H1 (cell line): Measurements from ENCODE around the gene GATAD2B. TPM values are rescaled to one million over a fixed set of nuclear protein-coding genes. Genes with fewer than 3 reads are reported as not detected.

Experiments
- CTCF ChIA-PET: fragments of 300-600 bp; sonication (Branson Sonifier 250); formaldehyde crosslinking; loops from one replicate; lab custom pipeline; 2021; ENCODE audit not compliant: partially characterized antibody; lab: Charles Lee
- POLR2A ChIA-PET: fragments of 300-600 bp; sonication (Branson Sonifier 250); formaldehyde crosslinking; loops from one replicate; lab custom pipeline; 2021; ENCODE audit warnings: inconsistent platforms; ENCODE audit not compliant: partially characterized antibody; lab: Charles Lee
- DNase-seq, 2 experiments: peaks; one replicate each; pipeline versions ENCODE4 v3.0.0 to v3.0.0-alpha.2; 2010 to 2022; ENCODE audit warnings: low spot score in 2 of 2, low read depth in 1 of 2, mixed read lengths in 1 of 2
- FAIRE-seq: peaks from 2 replicates; lab custom pipeline; 2011; peaks lifted over from hg19 to GRCh38; lab: Jason Lieb, UNC
- H2AFZ ChIP-seq: 2 replicates; pipeline ENCODE4 v1.8.1; 2012; ENCODE audit warnings: low read length, inconsistent platforms
- H2AK5ac ChIP-seq: 2 replicates; pipeline ENCODE4 v1.6.1; 2013; ENCODE audit warnings: low read depth, low read length
- H2BK120ac ChIP-seq: replicated peaks from 2 replicates; pipeline ENCODE3; 2013; ENCODE audit warnings: low read depth, low read length, inconsistent platforms
- H2BK12ac ChIP-seq: 2 replicates; pipeline ENCODE4 v1.6.1; 2013; ENCODE audit warnings: low read depth, low read length
- H2BK15ac ChIP-seq: 2 replicates; pipeline ENCODE4 v1.6.1; 2013; ENCODE audit warnings: low read length
- H2BK20ac ChIP-seq: 2 replicates; pipeline ENCODE4 v1.6.1; 2013; ENCODE audit warnings: low read length
- H2BK5ac ChIP-seq: 2 replicates; pipeline ENCODE4 v1.6.1; 2013; ENCODE audit warnings: low read depth, low read length
- H3K14ac ChIP-seq: 2 replicates; pipeline ENCODE4 v1.6.1; 2013; ENCODE audit warnings: inconsistent platforms; ENCODE audit not compliant: insufficient read length
- H3K18ac ChIP-seq: 2 replicates; pipeline ENCODE4 v1.6.1; 2013; ENCODE audit warnings: low read length; ENCODE audit errors: extremely low read depth
- H3K23ac ChIP-seq: 2 replicates; pipeline ENCODE4 v1.6.1; 2013; ENCODE audit warnings: inconsistent platforms; ENCODE audit not compliant: insufficient read length
- H3K23me2 ChIP-seq: 2 replicates; pipeline ENCODE4 v1.6.1; 2013; ENCODE audit warnings: low read depth, low read length
- H3K27ac ChIP-seq: 2 replicates; pipeline ENCODE4 v1.6.1; 2011; ENCODE audit warnings: low read depth, low read length, inconsistent platforms
- H3K27me3 ChIP-seq, 4 experiments: replicated peaks in 1 of 4; 1 replicate in 1 of 4; 2 replicates in 3 of 4; pipeline versions ENCODE4 v1.6.1 to v1.8.1; 2011 to 2013; ENCODE audit warnings: low read length in 3 of 4, mild to moderate bottlenecking in 3 of 4, inconsistent platforms in 2 of 4, mixed read lengths in 2 of 4, moderate library complexity in 1 of 4; ENCODE audit not compliant: control insufficient read depth in 3 of 4, insufficient read depth in 3 of 4; ENCODE audit errors: extremely low read depth in 1 of 4
- H3K36me3 ChIP-seq, 4 experiments: 2 replicates each; pipeline versions ENCODE4 v1.6.1 to v1.8.1; 2011 to 2013; ENCODE audit warnings: mild to moderate bottlenecking in 4 of 4, low read length in 3 of 4, moderate library complexity in 2 of 4, control low read depth in 1 of 4, inconsistent platforms in 1 of 4; ENCODE audit not compliant: insufficient read depth in 4 of 4, control insufficient read depth in 2 of 4
- H3K4ac ChIP-seq: replicated peaks from 2 replicates; pipeline ENCODE3; 2013; ENCODE audit warnings: low read length, low read depth, mixed read lengths, inconsistent platforms; ENCODE audit not compliant: insufficient read length
- H3K4me1 ChIP-seq, 4 experiments: replicated peaks in 1 of 4; 1 replicate in 1 of 4; 2 replicates in 3 of 4; pipeline versions ENCODE4 v1.6.1 to v1.8.1; 2011 to 2013; ENCODE audit warnings: low read length in 3 of 4, inconsistent platforms in 2 of 4, mixed read lengths in 1 of 4; ENCODE audit not compliant: insufficient read depth in 4 of 4, control insufficient read depth in 3 of 4
- H3K4me2 ChIP-seq, 2 experiments: 2 replicates each; pipeline versions ENCODE4 v1.6.1 to v1.8.1; 2011 to 2013; ENCODE audit warnings: low read depth in 2 of 2, low read length in 2 of 2, control low read depth in 1 of 2, inconsistent platforms in 1 of 2, mild to moderate bottlenecking in 1 of 2; ENCODE audit not compliant: insufficient read depth in 1 of 2
- H3K4me3 ChIP-seq, 4 experiments: fragments of 200-600, 300-600 bp in 1 of 4; sonication (generic), shearing (Covaris generic), sonication (Bioruptor Twin) in 1 of 4; 2 replicates each; pipeline versions ENCODE4 v1.5.1 to v1.8.1; 2011 to 2016; ENCODE audit warnings: low read length in 4 of 4, low read depth in 3 of 4, control low read depth in 2 of 4, inconsistent platforms in 2 of 4, mild to moderate bottlenecking in 2 of 4, mixed read lengths in 1 of 4, moderate library complexity in 1 of 4; ENCODE audit not compliant: insufficient read depth in 2 of 4; ENCODE audit errors: extremely low read depth in 1 of 4
- H3K56ac ChIP-seq: replicated peaks from 2 replicates; pipeline ENCODE3; 2013; ENCODE audit warnings: low read depth, mild to moderate bottlenecking, mixed read lengths, low read length, inconsistent platforms; ENCODE audit not compliant: insufficient read length
- H3K79me1 ChIP-seq: 2 replicates; pipeline ENCODE4 v1.6.1; 2013; ENCODE audit warnings: low read depth, low read length, control low read depth
- H3K79me2 ChIP-seq, 2 experiments: 2 replicates each; pipeline versions ENCODE4 v1.6.1 to v1.8.1; 2012 to 2013; ENCODE audit warnings: low read length in 2 of 2, mild to moderate bottlenecking in 2 of 2, inconsistent platforms in 1 of 2; ENCODE audit not compliant: insufficient read depth in 2 of 2, control insufficient read depth in 1 of 2
- H3K9ac ChIP-seq, 4 experiments: replicated peaks in 1 of 4; 1 replicate in 1 of 4; 2 replicates in 3 of 4; pipeline versions ENCODE4 v1.6.1 to v1.8.1; 2011 to 2013; ENCODE audit warnings: low read depth in 3 of 4, low read length in 3 of 4, control low read depth in 2 of 4, mild to moderate bottlenecking in 2 of 4, moderate library complexity in 2 of 4, inconsistent platforms in 1 of 4; ENCODE audit errors: extremely low read depth in 1 of 4
- H3K9me3 ChIP-seq, 2 experiments: 2 replicates each; pipeline versions ENCODE4 v1.6.1 to v1.8.1; 2012 to 2013; ENCODE audit warnings: mild to moderate bottlenecking in 2 of 2, moderate library complexity in 2 of 2, control low read depth in 1 of 2, inconsistent platforms in 1 of 2, low read depth in 1 of 2, low read length in 1 of 2, mixed read lengths in 1 of 2; ENCODE audit not compliant: insufficient read depth in 2 of 2
- H4K20me1 ChIP-seq, 2 experiments: replicated peaks in 1 of 2; 2 replicates each; pipeline versions ENCODE3 to v1.8.1; 2011 to 2013; ENCODE audit warnings: inconsistent platforms in 2 of 2, low read length in 2 of 2, mild to moderate bottlenecking in 1 of 2; ENCODE audit not compliant: insufficient read depth in 2 of 2, control insufficient read depth in 1 of 2
- H4K5ac ChIP-seq: 2 replicates; pipeline ENCODE4 v1.6.1; 2013; ENCODE audit warnings: low read length, low read depth, mixed read lengths, inconsistent platforms; ENCODE audit not compliant: insufficient read length
- H4K8ac ChIP-seq: 2 replicates; pipeline ENCODE4 v1.8.0; 2013; ENCODE audit warnings: mild to moderate bottlenecking, moderate library complexity, low read length, inconsistent platforms; ENCODE audit not compliant: insufficient read depth; ENCODE audit errors: extremely low read depth
- H4K91ac ChIP-seq: replicated peaks from 2 replicates; pipeline ENCODE3; 2013; ENCODE audit warnings: low read length, mixed read lengths, inconsistent platforms; ENCODE audit not compliant: insufficient read length
- ASH2L ChIP-seq: fragments of 200-600, 300-600 bp; sonication (generic); IDR thresholded peaks from one replicate; pipeline ENCODE4 v1.7.1; 2017; ENCODE audit warnings: low read length
- CBX8 ChIP-seq: fragments of 300-800, 300-1000 bp; sonication (generic); IDR thresholded peaks from 2 replicates; pipeline ENCODE4 v1.7.1; 2016; ENCODE audit warnings: low read depth, low read length, borderline replicate concordance
- CTBP2 ChIP-seq: IDR thresholded peaks from 2 replicates; pipeline ENCODE4 v1.7.0; 2011; ENCODE audit warnings: borderline replicate concordance, mild to moderate bottlenecking, moderate library complexity, mixed read lengths, low read length; ENCODE audit not compliant: insufficient read depth, insufficient read length
- EGR1 ChIP-seq: IDR thresholded peaks from 2 replicates; pipeline ENCODE4 v1.6.1; 2011; ENCODE audit warnings: low read depth, low read length, borderline replicate concordance
- HDAC6 ChIP-seq: IDR thresholded peaks from one replicate; pipeline ENCODE4 v1.7.1; 2012; ENCODE audit warnings: low read depth, mild to moderate bottlenecking, inconsistent platforms, low read length, moderate library complexity
- KDM5A ChIP-seq: fragments of 200-600 bp; IDR thresholded peaks from 2 replicates; pipeline ENCODE4 v1.7.1; 2012; ENCODE audit warnings: mild to moderate bottlenecking, low read length, inconsistent platforms, mixed read lengths
- POLR2A ChIP-seq, 2 experiments: IDR thresholded peaks; 1 replicate in 1 of 2; 2 replicates in 1 of 2; pipeline ENCODE4 v1.6.1; 2011; ENCODE audit warnings: low read depth in 2 of 2, low read length in 2 of 2, mild to moderate bottlenecking in 2 of 2; ENCODE audit errors: control extremely low read depth in 1 of 2
- RFX5 ChIP-seq: IDR thresholded peaks from 2 replicates; pipeline ENCODE4 v1.6.1; 2011; ENCODE audit warnings: low read depth, low read length, improper control_type of control experiment, borderline replicate concordance
- RXRA ChIP-seq: IDR thresholded peaks from 2 replicates; pipeline ENCODE4 v1.6.1; 2011; ENCODE audit warnings: low read depth, mild to moderate bottlenecking, low read length, moderate library complexity; ENCODE audit not compliant: insufficient read depth
- SAP30 ChIP-seq: fragments of 300-600 bp; sonication (generic); IDR thresholded peaks from 2 replicates; pipeline ENCODE4 v1.7.1; 2012; ENCODE audit warnings: low read length, moderate library complexity, mild to moderate bottlenecking, inconsistent platforms; ENCODE audit not compliant: insufficient read depth, insufficient replicate concordance
- SP2 ChIP-seq: IDR thresholded peaks from 2 replicates; pipeline ENCODE4 v1.6.1; 2012; ENCODE audit warnings: mild to moderate bottlenecking, low read length, inconsistent platforms
- SUZ12 ChIP-seq: fragments of 200-600 bp; sonication (generic); IDR thresholded peaks from 2 replicates; pipeline ENCODE4 v1.6.1; 2012; ENCODE audit warnings: mild to moderate bottlenecking, inconsistent platforms, low read length, moderate library complexity, mixed read lengths
- TBP ChIP-seq: IDR thresholded peaks from 2 replicates; pipeline ENCODE4 v1.6.1; 2011; ENCODE audit warnings: low read depth, low read length, improper control_type of control experiment
- TCF12 ChIP-seq: IDR thresholded peaks from 2 replicates; pipeline ENCODE4 v1.6.1; 2011; ENCODE audit warnings: low read depth, mild to moderate bottlenecking, low read length
- WGBS, 2 experiments: shearing (Covaris generic) in 1 of 2; methylation state at CpG; one replicate each; pipeline versions ENCODE4 v1.1.6 to v1.1.7; 2013 to 2015; ENCODE audit warnings: low lambda C conversion rate in 2 of 2, mixed read lengths in 2 of 2, inconsistent platforms in 1 of 2, low coverage in 1 of 2, missing lambda C conversion rate in 1 of 2; ENCODE audit not compliant: insufficient replicate concordance in 2 of 2, insufficient coverage in 1 of 2, insufficient read length in 1 of 2; ENCODE audit errors: extremely low coverage in 1 of 2, missing lambda C conversion rate in 1 of 2; 5-methylcytosine and 5-hydroxymethylcytosine counted together
- polyA plus RNA-seq, 7 experiments: library from polyadenylated mRNA; depleted of rRNA in 3 of 7; stranded (reverse) in 5 of 7; unstranded in 2 of 7; fragments of >200 nt in 5 of 7; fragments of 200-250 nt in 2 of 7; gene quantifications; 1 replicate in 5 of 7; 2 replicates in 1 of 7; 4 replicates in 1 of 7; pipeline versions ENCODE4 v1.2.1 to v1.2.3, GENCODE V29; 2011 to 2013; ENCODE audit warnings: missing spikeins in 2 of 7, mixed read lengths in 2 of 7
- total RNA-seq: library from RNA; stranded (reverse); fragmentation: NEBNext Ultra II Directional; extraction: Animal tissue kit (Norgen Biotek cat#: 25700); gene quantifications from 2 replicates; pipeline ENCODE4 v1.2.1, GENCODE V29; 2021

Gene GATAD2B
- total and polyA plus RNA-seq, 2 of the 8 experiments (the other 6 are each of a cell fraction or from before 2014, with no cell fraction given), result 8.4 to 39.1 TPM

GRCh38 chr1:153937331-153937730, 14.6 kb upstream of the GATAD2B start:
- no peak overlapping the region for H2BK12ac ChIP-seq
- H3K79me2 ChIP-seq, result no peaks in the 10 kb centered on the region
- H3K23ac ChIP-seq, result no peak overlapping the region
- H4K20me1 ChIP-seq, result peaks cover 0 to 10% of the 10 kb centered on the region in 2 experiments
- no peak overlapping the region for H2AFZ ChIP-seq
- H3K18ac ChIP-seq, result no peak overlapping the region
- H4K91ac ChIP-seq, result no peak overlapping the region
- no peak overlapping the region for H2BK20ac ChIP-seq
- H3K56ac ChIP-seq, result no peak overlapping the region
- no peak overlapping the region for H3K9ac ChIP-seq
- no peak overlapping the region for H2AK5ac ChIP-seq
- no peak overlapping the region for H3K4me3 ChIP-seq
- FAIRE-seq, result no peak
- CTCF ChIA-PET, result interaction anchor here (0.6 to 1.0 kb wide), 2 partner anchors 9 to 426 kb away, joined by 3 to 7 read pairs; partner anchors contain the start of gene DENND4B
- no peaks in the 10 kb centered on the region for H3K4me1 ChIP-seq
- POLR2A ChIA-PET, result interaction anchor here (0.6 to 6.6 kb wide), 4 partner anchors 8 to 14 kb away, joined by 3 to 60 read pairs (median 6); partner anchors contain the start of genes DENND4B and GATAD2B
- H3K4ac ChIP-seq, result no peak overlapping the region
- peaks cover 15 to 69% (median 50%) of the 10 kb centered on the region in 4 experiments for H3K36me3 ChIP-seq
- no peak overlapping the region for H3K4me2 ChIP-seq
- H3K27ac ChIP-seq, result no peak overlapping the region
- H3K79me1 ChIP-seq, result no peaks in the 10 kb centered on the region; the same call in 1 of the 2 replicates
- no peaks in the 10 kb centered on the region for H3K27me3 ChIP-seq
- WGBS, 2 experiments, result 88% methylated on average over 10 of the region's 10 CpGs; no CpG with 5 or more reads in 1 of the 2 experiments
- no peak overlapping the region for H2BK5ac ChIP-seq
- H3K23me2 ChIP-seq, result no peaks in the 10 kb centered on the region
- no peak overlapping the region for H3K14ac ChIP-seq
- H4K5ac ChIP-seq, result no peak overlapping the region
- no peak overlapping the region for H4K8ac ChIP-seq
- no peaks in the 10 kb centered on the region for H3K9me3 ChIP-seq
- DNase-seq, result no peak
- H2BK120ac ChIP-seq, result no peak overlapping the region
- no peak overlapping the region for H2BK15ac ChIP-seq
- no peak for TF ChIP-seq POLR2A (IDR thresholded peaks at IDR 0.05; ENCODE audit: control extremely low read depth in 1 of 2, low read depth in 2 of 2, low read length in 2 of 2)
- TF ChIP-seq ASH2L, result no peak
- no peak for TF ChIP-seq SUZ12
- TF ChIP-seq SAP30, result no peak
- TF ChIP-seq TCF12, result no peak
- TF ChIP-seq CBX8, result no peak
- TF ChIP-seq KDM5A, result no peak
- no peak for TF ChIP-seq HDAC6
- no peak for TF ChIP-seq TBP
- no peak for TF ChIP-seq RFX5
- TF ChIP-seq EGR1, result no peak
- TF ChIP-seq SP2, result no peak
- no peak for TF ChIP-seq CTBP2
- TF ChIP-seq RXRA, result no peak
